BJ (cell line): ENCODE results near the gene PURA. TPM values are rescaled to one million over a fixed set of nuclear protein-coding genes. Genes with fewer than 3 reads are reported as not detected.

Experiments
- CTCF ChIA-PET: fragments of 350-600 bp; formaldehyde crosslinking; extraction: SDS; loops from one replicate; lab custom pipeline; 2021; ENCODE audit warnings: antibody characterized with exemption, inconsistent platforms; lab: Yijun Ruan, JAX
- POLR2A ChIA-PET: fragments of 300-600 bp; sonication (Branson Sonifier 250); formaldehyde crosslinking; extraction: SDS; loops from one replicate; lab custom pipeline; 2021; ENCODE audit warnings: antibody characterized with exemption; lab: Charles Lee
- DNase-seq: peaks from one replicate; pipeline ENCODE4 v3.0.0-alpha.2; 2011; ENCODE audit warnings: low read depth
- H3K27me3 ChIP-seq: 2 replicates; pipeline ENCODE4 v1.6.0; 2011; ENCODE audit warnings: low read length; ENCODE audit not compliant: control insufficient read depth, insufficient read depth
- H3K36me3 ChIP-seq: 2 replicates; pipeline ENCODE4 v1.5.1; 2011; ENCODE audit warnings: low read length; ENCODE audit not compliant: control insufficient read depth, insufficient read depth
- H3K4me3 ChIP-seq: 2 replicates; pipeline ENCODE4 v1.5.1; 2011; ENCODE audit warnings: low read depth, mild to moderate bottlenecking, control low read depth, low read length
- CTCF ChIP-seq: IDR thresholded peaks from 2 replicates; pipeline ENCODE4 v1.5.1; 2011; ENCODE audit warnings: low read depth, mild to moderate bottlenecking, control low read depth, inconsistent platforms, low read length, moderate library complexity; ENCODE audit not compliant: insufficient read depth
- polyA plus RNA-seq: library from polyadenylated mRNA; depleted of rRNA; stranded (reverse); fragments of >200 nt; gene quantifications from 2 replicates; pipeline ENCODE4 v1.2.3, GENCODE V29; 2011

PURA gene
- polyA plus RNA-seq, 1 experiment, result 5.2 TPM

- CTCF ChIA-PET, result interaction anchor here (0.6 to 6.7 kb wide), 10 partner anchors 8 to 69 kb away, joined by 3 to 53 read pairs (median 3); no protein-coding TSS in a partner anchor
- POLR2A ChIA-PET, result no interaction called here
- Histone ChIP-seq H3K4me3 (no peak overlapping the region), H3K27me3 (no peaks in the 10 kb centered on the region), H3K36me3 (no peaks in the 10 kb centered on the region)
- TF ChIP-seq CTCF, result no peak
- DNase-seq, result no peak
These were observed 19.7 kb downstream of the PURA start for GRCh38 chr5:140133514-140134167.

- H3K36me3 ChIP-seq, result no peaks in the 10 kb centered on the region
- POLR2A ChIA-PET, result no interaction called here
- no peak for DNase-seq
- no peak for TF ChIP-seq CTCF
- H3K4me3 ChIP-seq, result no peak overlapping the region
- CTCF ChIA-PET, result interaction anchor here (1.1 to 6.7 kb wide), 4 partner anchors 11 to 22 kb away, joined by 3 to 53 read pairs (median 9); no protein-coding TSS in a partner anchor
- no peaks in the 10 kb centered on the region for H3K27me3 ChIP-seq
These were observed 20.5 kb downstream of the PURA start for GRCh38 chr5:140134277-140134935.

- ChIA-PET POLR2A (interaction anchor here (0.6 kb wide), 1 partner anchor 19 kb away, joined by 3 read pairs; no protein-coding TSS in a partner anchor), CTCF (interaction anchor here (0.6 to 6.7 kb wide), 3 partner anchors 10 to 21 kb away, joined by 3 to 53 read pairs (median 3); no protein-coding TSS in a partner anchor)
- TF ChIP-seq CTCF, result no peak
- H3K36me3 ChIP-seq, result no peaks in the 10 kb centered on the region
- DNase-seq, result no peak
- H3K4me3 ChIP-seq, result no peak overlapping the region
- no peaks in the 10 kb centered on the region for H3K27me3 ChIP-seq
These were observed 21.2 kb downstream of the PURA start for GRCh38 chr5:140135127-140135526.

GRCh38 chr5:140136624-140137023, 22.7 kb downstream of the PURA start:
- Histone ChIP-seq H3K4me3 (no peak overlapping the region), H3K27me3 (no peaks in the 10 kb centered on the region), H3K36me3 (no peaks in the 10 kb centered on the region)
- no peak for DNase-seq
- POLR2A ChIA-PET, result no interaction called here
- CTCF ChIA-PET, result interaction anchor here (0.6 to 6.7 kb wide), 2 partner anchors 8 to 61 kb away, joined by 3 to 53 read pairs; no protein-coding TSS in a partner anchor
- TF ChIP-seq CTCF, result no peak

- Histone ChIP-seq H3K36me3 (no peaks in the 10 kb centered on the region; the same call in 1 of the 2 replicates), H3K27me3 (no peaks in the 10 kb centered on the region), H3K4me3 (no peak overlapping the region)
- DNase-seq, result no peak
- TF ChIP-seq CTCF, result no peak
- ChIA-PET POLR2A (no interaction called here), CTCF (interaction anchor here (0.6 to 9.1 kb wide), 2 partner anchors 23 to 372 kb away, joined by 3 to 118 read pairs; partner anchors contain the start of gene PURA)
These were observed 26.5 kb downstream of the PURA start for GRCh38 chr5:140140435-140140834.
